Inflammatory macrophage (primary cell): Measurements from ENCODE around the gene F3.
"Not testable (repeated sequence)": the region's sequence is repeated elsewhere in the genome, so short reads cannot be mapped to it uniquely, and the experiment has no call there.

ENCODE experiments used
- DNase-seq, 2 donors: peaks; one replicate each; pipeline ENCODE4 v3.0.0-alpha.2; 2020 to 2022
- total RNA-seq, 18 experiments: gene quantifications; one replicate each; lab custom pipeline; 2026; ENCODE audit warnings: mixed read lengths in 6 of 18, inconsistent platforms in 2 of 18; lab: John Stamatoyannopoulos, UW

The F3 gene
- total RNA-seq: 19.3 to 787 (median 74.4) reads per million in 18 experiments

DNA sequence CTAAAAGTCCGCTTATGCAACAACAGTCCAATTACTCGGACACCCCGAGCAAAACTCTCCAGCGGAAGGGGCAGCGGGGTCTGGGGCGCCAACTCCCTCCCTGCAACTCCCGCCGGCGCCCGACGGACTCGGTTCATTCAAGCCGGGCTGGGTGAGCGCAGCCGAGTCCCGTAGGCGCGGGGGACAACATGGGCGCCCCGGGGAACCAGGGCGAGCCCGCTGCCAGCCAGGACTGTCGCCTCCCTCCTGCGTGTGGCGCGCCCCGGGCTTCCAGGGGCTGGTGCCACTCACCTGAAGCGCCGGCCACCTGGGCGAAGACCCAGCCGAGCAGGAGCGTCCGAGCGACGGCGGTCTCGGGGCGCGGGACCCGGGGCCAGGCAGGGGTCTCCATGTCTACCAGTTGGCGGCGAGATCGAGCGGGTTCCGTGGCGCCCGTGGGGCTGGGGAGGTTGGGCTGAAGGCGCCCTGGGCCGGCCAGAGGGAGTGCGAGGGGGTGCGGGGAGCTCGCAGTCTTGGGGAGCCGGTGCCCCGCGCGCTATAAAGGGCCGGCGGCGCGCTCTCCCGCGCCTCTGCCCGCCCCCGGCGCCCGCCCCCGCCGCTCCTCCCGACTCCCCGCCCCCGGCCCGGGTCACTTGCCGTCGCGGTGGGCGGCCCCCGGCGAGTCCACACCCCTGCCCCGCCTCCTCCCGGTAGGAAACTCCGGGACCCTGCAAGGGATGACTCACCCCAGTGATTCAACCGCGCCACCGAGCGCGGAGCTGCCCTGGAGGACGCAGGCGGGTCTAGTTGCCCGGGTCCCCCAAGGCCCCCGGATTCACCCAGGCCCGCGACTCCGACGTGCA lies at the start of gene F3:
Gene F3, minus strand, starts transcription at position 514 of the 842 bp plus-strand sequence. Its CDS starts 123 bp downstream, at position 391.
- DNase-seq: peak; percentile 65 to 87

DNA sequence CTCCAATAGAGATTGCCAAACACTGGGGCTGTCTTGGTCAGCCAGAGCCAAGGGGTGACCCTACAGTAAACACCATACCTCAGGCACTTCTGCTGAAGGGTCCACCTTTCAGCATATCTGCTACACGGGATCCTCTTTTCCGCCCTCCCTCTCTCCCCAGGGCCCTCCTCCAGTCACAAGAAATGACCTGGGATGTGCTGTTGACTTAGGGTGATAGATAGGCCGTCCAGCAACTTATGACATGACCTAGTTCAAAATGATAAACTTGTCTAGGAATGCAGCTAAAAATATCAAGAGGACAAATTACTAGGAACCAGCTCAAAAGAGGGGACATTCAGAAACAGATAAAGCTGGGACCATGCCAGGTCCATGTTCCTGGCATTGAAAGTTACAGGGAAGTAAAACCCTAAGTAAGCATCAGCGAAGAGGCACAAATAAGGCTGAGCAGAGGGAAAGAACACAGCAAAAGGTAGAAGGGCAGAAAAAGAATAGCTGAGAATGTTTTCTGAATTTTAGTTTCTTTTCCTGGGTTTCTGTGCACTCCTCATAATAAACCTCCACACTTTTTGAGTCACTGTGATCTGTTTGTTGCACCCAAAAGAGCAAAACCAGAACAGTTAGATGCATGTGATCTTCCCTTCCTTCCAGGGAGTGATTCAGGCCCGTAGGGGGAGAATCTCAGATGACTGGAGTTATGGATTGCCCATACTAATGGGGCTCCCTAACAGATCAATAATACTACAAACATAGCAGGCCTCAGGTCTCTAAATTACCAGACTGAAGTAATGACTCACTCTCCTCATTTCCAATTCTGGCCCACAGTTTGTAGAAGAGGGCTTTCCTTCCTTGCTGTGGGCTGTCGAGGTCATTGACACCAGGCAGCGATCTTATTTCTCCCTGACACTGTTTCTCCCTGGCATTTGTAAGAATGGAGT lies 48.9 kb upstream of the F3 start:
- no peak for DNase-seq

- no peak for DNase-seq
These were observed 48.2 kb upstream of the F3 start for GRCh38 chr1:94589728-94590127.

- no peak for DNase-seq
These were observed 41.0 kb upstream of the F3 start for GRCh38 chr1:94582565-94582964.

- DNase-seq: no peak
These were observed 39.0 kb upstream of the F3 start for GRCh38 chr1:94580367-94581115.

GRCh38 chr1:94579876-94580294 lies 38.3 kb upstream of the F3 start:
- DNase-seq: no peak

GRCh38 chr1:94578856-94579255 lies 37.3 kb upstream of the F3 start:
- DNase-seq: no peak

DNA sequence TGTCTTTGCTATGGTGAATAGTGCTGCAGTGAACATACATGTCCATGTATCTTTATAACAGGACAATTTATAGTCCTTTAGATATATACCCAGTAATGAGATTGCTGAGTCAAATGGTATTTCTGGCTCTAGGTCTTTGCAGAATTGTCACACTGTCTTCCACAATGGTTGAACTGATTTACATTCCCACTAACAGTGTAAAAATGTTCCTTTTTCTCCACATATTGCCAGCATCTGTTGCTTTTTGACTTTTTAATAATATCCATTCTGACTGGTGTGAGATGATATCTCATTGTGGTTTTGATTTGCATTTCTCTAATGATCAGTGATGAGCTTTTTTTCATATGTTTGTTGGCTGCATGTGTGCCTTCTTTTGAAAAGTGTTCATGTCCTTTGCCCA lies 32.4 kb upstream of the F3 start:
- not testable (repeated sequence) for DNase-seq

DNA sequence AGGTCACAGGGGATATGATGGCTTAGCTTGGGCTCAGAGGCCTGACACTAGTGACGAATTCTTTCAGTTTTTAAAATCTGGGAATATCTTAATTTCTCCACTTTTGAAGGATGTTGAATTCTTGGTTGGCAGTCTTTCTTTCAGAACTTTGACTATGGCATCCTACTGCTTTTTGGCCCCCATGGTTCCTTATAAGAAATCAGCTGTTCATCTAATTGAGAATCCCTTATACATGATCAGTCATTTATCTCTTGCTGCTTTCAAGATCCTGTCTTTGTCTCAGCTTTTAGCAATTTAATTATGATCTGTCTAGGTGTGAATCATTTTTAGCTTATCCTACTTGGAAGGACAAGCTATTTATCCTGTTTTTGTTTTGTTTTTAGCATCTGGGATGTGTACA lies 31.2 kb upstream of the F3 start:
- DNase-seq: no peak

GRCh38 chr1:94570965-94571364 lies 29.4 kb upstream of the F3 start:
- not testable (repeated sequence) for DNase-seq

DNA sequence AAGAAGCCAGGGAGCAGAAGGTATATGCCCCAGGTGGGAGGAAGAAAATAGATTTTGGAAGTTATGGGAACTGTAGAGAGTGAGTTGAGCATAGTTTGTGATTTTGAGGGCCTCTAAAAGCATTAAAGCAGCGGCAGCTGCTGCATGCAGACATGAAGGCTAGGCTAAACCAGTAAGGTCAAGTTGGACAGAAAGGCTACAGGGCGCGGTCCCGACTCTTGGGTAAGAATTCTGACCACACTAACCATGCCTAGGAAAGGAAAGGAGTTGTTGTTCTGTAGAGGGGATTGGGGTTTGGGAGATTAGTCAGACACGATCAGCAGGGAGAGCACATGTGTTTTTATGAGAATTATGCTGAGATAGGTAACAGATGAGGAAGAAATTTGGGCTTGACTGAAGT lies 27.2 kb upstream of the F3 start:
- not testable (repeated sequence) for DNase-seq

DNA sequence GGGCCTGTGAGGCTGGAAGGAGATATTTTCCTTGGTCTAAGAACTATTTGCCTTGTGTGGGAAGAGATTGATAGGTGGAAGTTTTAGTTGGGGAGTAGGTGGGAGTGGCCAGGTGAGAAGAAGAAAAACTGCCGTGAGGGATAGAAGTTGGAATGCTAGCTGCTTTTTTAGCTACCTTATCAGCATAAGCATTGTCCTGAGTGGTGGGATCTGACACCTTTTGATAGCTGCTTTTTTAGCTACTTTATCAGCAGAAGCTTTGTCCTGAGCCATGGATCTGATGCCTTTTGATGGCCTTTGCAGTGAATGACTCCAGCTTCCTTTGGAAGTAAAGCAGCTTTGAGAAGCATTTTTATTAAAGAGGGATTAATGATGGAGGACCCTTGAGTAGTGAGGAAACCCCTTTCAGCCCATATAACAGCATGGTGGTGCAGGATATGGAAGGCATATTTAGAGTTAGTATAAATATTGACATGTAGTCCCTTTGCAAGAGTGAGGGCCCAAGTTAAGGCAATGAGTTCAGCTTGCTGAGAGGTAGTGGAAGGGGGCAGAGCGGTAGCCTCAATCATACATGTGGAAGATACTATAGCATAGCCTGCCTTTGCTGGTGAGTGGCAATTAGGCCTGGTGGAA lies 26.5 kb upstream of the F3 start:
- not testable (repeated sequence) for DNase-seq

GRCh38 chr1:94566436-94566835 lies 24.9 kb upstream of the F3 start:
- not testable (repeated sequence) for DNase-seq

DNA sequence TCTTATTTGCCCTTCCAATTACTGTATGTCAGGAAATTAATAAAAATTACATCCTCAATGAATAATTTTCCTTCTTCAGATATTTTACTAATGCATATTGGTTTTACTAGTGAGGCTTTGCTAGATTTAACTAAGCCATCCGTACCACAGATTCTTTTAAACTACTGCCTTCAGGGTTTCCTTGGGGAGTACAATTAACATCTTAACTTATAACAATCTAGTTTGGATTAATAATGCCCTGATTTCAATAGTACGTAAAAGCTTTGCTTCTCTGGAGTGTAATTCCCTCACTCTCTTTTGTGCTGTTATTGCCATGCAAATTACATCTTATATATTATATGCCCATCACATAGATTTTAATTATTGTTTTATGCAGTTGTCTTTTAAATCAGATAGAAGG lies 24.3 kb upstream of the F3 start:
- no peak for DNase-seq

DNA sequence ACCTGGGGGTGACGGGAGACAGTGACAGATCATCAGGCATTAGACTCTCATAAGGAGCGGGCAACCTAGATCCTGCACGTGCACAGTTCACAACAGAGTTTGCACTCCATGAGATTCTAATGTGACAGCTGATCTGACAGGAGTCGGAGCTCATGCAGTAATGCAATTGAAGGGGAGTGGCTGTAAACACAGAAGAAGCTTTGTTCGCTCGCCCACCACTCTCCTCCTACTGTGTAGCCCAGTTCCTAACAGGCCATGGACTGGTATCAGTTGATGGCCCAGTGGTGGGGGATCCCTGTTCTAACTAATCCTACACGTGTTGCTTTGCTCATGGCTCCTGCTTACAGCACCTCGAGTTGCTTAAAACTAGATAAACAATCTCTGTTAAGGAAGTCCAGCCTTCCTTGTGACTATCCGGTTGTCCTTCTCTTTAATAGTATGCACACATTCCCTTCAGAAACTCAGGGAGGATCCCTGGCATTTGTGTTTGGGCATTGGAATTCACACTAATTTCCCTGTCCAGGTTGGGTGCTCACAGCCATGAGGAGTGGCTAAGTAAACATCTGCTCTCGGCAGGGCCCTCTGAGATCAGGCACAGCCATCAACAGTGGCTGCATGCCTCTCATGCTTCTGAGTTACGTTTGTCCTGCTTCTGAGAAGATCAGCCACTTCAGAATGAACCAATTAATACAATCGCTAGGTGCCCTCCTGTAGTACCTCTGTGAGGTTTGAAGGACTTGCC lies 21.1 kb upstream of the F3 start:
- DNase-seq: no peak

GRCh38 chr1:94560333-94560732 lies 18.8 kb upstream of the F3 start:
- no peak for DNase-seq

GRCh38 chr1:94559921-94560320 lies 18.4 kb upstream of the F3 start:
- DNase-seq: no peak

DNA sequence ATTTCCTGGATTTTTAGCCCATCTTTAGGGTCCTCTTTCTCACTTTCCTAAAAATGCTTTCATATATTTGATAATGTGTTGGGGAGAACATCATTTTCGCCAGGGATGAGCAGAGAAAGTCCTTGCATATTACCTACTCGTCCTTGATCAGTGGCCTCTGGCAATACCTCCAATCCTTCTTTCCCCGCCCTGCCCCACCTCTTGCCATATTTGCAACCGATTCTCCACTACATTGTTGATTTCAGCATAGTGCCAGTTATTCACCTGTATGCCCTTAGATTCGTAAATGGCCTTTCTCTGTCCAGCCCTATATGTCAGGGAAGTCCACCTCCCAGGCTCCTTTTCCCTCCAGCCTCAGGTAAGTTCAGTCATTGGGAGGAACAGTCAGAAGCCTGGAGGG lies 13.5 kb upstream of the F3 start:
- no peak for DNase-seq

DNA sequence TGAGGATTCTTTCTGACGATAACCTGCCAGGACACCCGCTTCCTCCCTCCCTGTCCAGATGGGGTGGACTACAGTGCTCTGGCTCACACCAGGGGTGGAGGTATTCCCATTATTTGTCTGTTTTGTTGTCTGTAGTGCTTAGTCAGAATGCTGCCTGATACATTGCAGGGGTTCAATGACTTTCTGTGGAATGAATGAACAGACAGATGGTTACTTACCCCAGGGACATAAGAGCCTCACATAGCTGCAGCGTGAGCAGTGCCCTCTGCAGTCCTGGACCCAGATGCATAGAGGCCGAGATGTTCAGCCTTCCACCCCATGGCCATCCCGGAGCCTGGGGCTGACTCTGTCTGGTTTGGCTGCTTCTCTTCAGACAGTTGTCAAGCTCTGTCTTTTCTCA lies 13.0 kb upstream of the F3 start:
- no peak for DNase-seq

GRCh38 chr1:94553931-94554330 lies 12.4 kb upstream of the F3 start:
- no peak for DNase-seq

DNA sequence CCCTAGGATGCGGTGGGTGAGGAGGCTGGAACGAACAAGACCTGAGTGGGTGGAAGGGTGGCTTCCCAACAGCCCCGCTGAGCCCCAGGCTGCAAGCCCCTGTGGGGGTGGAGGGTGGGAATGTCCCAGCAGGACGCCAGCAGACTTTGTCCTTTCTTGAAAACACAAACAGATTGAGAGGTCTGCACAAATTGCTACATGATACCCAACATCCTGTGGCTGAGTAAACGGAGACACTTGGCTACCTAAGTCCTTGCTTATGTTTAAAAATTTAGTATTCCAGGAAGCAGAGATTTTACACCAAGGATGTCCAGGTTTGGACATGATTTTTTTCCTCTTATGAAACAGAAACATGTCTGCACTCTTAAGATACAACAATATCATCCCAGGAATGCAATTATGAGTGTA lies 11.8 kb upstream of the F3 start:
- DNase-seq: no peak
